MCF 10A (cell line): ENCODE measurements around the gene TVP23C. TPM values are rescaled to one million over a fixed set of nuclear protein-coding genes. Genes with fewer than 3 reads are reported as not detected.
"Not testable (repeated sequence)": the region's sequence is repeated elsewhere in the genome, so short reads cannot be mapped to it uniquely, and the experiment has no call there.

ENCODE experiments used
- BruUV-seq: library from RNA; stranded (reverse); fragments of 400-500 nt; replicated peaks from 2 replicates; lab custom pipeline; 2021; lab: Mats Ljungman, UMichigan
- CTCF ChIA-PET: fragments of 300-600 bp; sonication (Branson Sonifier 250); formaldehyde crosslinking; extraction: SDS; loops from one replicate; lab custom pipeline; 2021; ENCODE audit warnings: antibody characterized with exemption, inconsistent platforms; lab: Yijun Ruan, JAX
- POLR2A ChIA-PET: fragments of 300-600, 350-650 bp; sonication (Branson Sonifier 250); formaldehyde crosslinking; extraction: SDS; loops from one replicate; lab custom pipeline; 2020; ENCODE audit warnings: antibody characterized with exemption, inconsistent platforms; lab: Yijun Ruan, JAX
- DNase-seq: peaks from one replicate; pipeline ENCODE4 v3.0.0-alpha.2; 2018; ENCODE audit not compliant: unreplicated experiment
- H3K27ac Mint-ChIP-seq: one replicate; pipeline ENCODE4 v1.8.0; 2022; ENCODE audit warnings: mild to moderate bottlenecking, low read depth, mixed read lengths; ENCODE audit not compliant: unreplicated experiment
- H3K27me3 Mint-ChIP-seq: one replicate; pipeline ENCODE4 v1.8.0; 2022; ENCODE audit warnings: mixed read lengths; ENCODE audit not compliant: insufficient read depth, unreplicated experiment
- H3K36me3 Mint-ChIP-seq: one replicate; pipeline ENCODE4 v1.8.0; 2022; ENCODE audit warnings: mild to moderate bottlenecking, moderate library complexity, mixed read lengths; ENCODE audit not compliant: insufficient read depth, unreplicated experiment
- H3K4me1 Mint-ChIP-seq: one replicate; pipeline ENCODE4 v1.8.0; 2022; ENCODE audit warnings: mixed read lengths; ENCODE audit not compliant: insufficient read depth, unreplicated experiment
- H3K4me3 Mint-ChIP-seq: one replicate; pipeline ENCODE4 v1.8.0; 2022; ENCODE audit warnings: mild to moderate bottlenecking, moderate library complexity, mixed read lengths; ENCODE audit not compliant: unreplicated experiment
- H3K9me3 Mint-ChIP-seq: one replicate; pipeline ENCODE4 v1.8.0; 2022; ENCODE audit warnings: mixed read lengths; ENCODE audit not compliant: unreplicated experiment
- CTCF ChIP-seq: fragments of 200-600 bp; IDR thresholded peaks from one replicate; pipeline ENCODE4 v1.8.0; 2022; ENCODE audit warnings: antibody characterized with exemption, mild to moderate bottlenecking; ENCODE audit not compliant: unreplicated experiment
- intact Hi-C: fragments of 100-400 bp; cut with micrococcal nuclease; formaldehyde crosslinking; loops from 2 replicates; pipeline ENCODE4 v1.14.1; 2022
- total RNA-seq: library from RNA; stranded (reverse); gene quantifications from 2 replicates; pipeline ENCODE4 v1.2.3, GENCODE V29; 2022

Gene TVP23C
- total RNA-seq, 1 experiment from 2014 or later: 26.7 TPM

GRCh38 chr17:15552932-15553331, 10.4 kb downstream of the TVP23C start:
- H3K36me3 Mint-ChIP-seq, H3K4me1 Mint-ChIP-seq, CTCF ChIA-PET, DNase-seq, intact Hi-C loops, H3K4me3 Mint-ChIP-seq, H3K27ac Mint-ChIP-seq, POLR2A ChIA-PET, BruUV-seq, H3K9me3 Mint-ChIP-seq, H3K27me3 Mint-ChIP-seq: not testable (repeated sequence)
- peak; percentile 16 for TF ChIP-seq CTCF

DNA sequence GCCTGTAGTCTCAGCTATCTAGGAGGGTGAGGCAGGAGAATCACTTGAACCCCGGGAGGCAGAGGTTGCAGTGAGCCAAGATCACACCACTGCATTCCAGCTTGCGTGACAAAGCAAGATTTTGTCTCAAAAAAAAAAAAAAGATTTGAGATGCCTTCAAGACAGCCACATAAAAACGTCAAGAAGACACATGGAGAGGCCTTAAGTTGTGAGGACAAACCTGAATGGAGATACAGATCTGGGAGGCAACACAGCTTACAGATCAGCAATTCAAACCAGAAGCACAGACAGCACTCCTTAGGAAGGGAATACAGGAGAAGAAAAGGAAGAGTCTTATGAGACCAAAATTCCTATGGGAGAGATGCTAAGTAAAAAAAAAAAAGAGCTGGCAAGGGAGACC, 13.7 kb downstream of the TVP23C start:
- H3K9me3 Mint-ChIP-seq, DNase-seq, H3K4me3 Mint-ChIP-seq, H3K27ac Mint-ChIP-seq, H3K27me3 Mint-ChIP-seq, H3K36me3 Mint-ChIP-seq, POLR2A ChIA-PET, intact Hi-C loops, BruUV-seq, H3K4me1 Mint-ChIP-seq: not testable (repeated sequence)
- CTCF ChIA-PET: interaction anchor here (0.5 to 0.6 kb wide), 2 partner anchors 448 to 450 kb away, joined by 3 to 4 read pairs; partner anchors contain the start of genes TTC19 and ZSWIM7

DNA sequence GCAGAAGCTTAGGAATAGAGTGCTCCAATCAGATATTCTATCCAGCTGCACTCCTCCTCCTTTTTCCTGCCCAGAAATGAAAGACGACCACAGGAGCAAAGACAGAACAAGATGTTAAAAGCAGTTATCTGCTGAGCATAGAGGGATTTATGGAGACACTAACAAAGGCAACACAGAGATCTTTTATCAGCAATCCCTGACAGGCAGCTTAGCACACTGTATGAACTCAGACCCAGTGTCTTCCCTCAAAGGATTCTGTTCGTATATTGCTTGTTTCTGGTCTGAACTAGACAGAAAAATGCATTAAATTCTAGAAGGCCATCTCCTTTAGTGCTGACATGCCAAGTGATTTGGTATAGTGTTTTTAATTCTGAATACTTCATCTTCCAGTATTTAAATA, 16.7 kb downstream of the TVP23C start:
- CTCF ChIA-PET, H3K9me3 Mint-ChIP-seq, intact Hi-C loops, H3K27me3 Mint-ChIP-seq, H3K27ac Mint-ChIP-seq, H3K4me1 Mint-ChIP-seq, H3K4me3 Mint-ChIP-seq, BruUV-seq, DNase-seq, POLR2A ChIA-PET: not testable (repeated sequence)
- peaks cover 17% of the 10 kb centered on the region for H3K36me3 Mint-ChIP-seq

- H3K4me1 Mint-ChIP-seq, DNase-seq, H3K9me3 Mint-ChIP-seq, intact Hi-C loops, H3K4me3 Mint-ChIP-seq, BruUV-seq, CTCF ChIA-PET, H3K27ac Mint-ChIP-seq, H3K27me3 Mint-ChIP-seq, POLR2A ChIA-PET: not testable (repeated sequence)
- H3K36me3 Mint-ChIP-seq: peaks cover 32% of the 10 kb centered on the region
These were observed 22.7 kb downstream of the TVP23C start for GRCh38 chr17:15540371-15541219.

- H3K4me3 Mint-ChIP-seq, H3K27ac Mint-ChIP-seq, H3K4me1 Mint-ChIP-seq, POLR2A ChIA-PET, BruUV-seq, H3K9me3 Mint-ChIP-seq, DNase-seq, H3K27me3 Mint-ChIP-seq, intact Hi-C loops, CTCF ChIA-PET: not testable (repeated sequence)
- H3K36me3 Mint-ChIP-seq: peaks cover 15% of the 10 kb centered on the region
These were observed 30.2 kb downstream of the TVP23C start for GRCh38 chr17:15533122-15533521.
